HCT116 (cell line): ENCODE results near the gene ELOB. TPM values are rescaled to one million over a fixed set of nuclear protein-coding genes. Genes with fewer than 3 reads are reported as not detected.

ENCODE experiments used
- ATAC-seq: fragments of 200-7000 bp; cut with Tn5 transposase; 2 replicates; pipeline ENCODE4 v1.9.1; 2020; ENCODE audit warnings: mild to moderate bottlenecking, moderate library complexity
- BruUV-seq: library from RNA; stranded (reverse); fragments of 400-500 nt; replicated peaks from 2 replicates; lab custom pipeline; 2021; lab: Mats Ljungman, UMichigan
- CTCF ChIA-PET: fragments of 300-600 bp; sonication (Branson Sonifier 250); formaldehyde crosslinking; loops from one replicate; lab custom pipeline; 2021; ENCODE audit warnings: antibody characterized with exemption; lab: Charles Lee
- POLR2A ChIA-PET: fragments of 300-600, 350-600 bp; sonication (Branson Sonifier 250); formaldehyde crosslinking; loops from one replicate; lab custom pipeline; 2021; ENCODE audit warnings: antibody characterized with exemption; lab: Charles Lee
- RAD21 ChIA-PET, 2 experiments: fragments of 300-600 bp; sonication (Branson Sonifier 250); formaldehyde crosslinking; loops; one replicate each; lab custom pipeline; 2023; ENCODE audit warnings: low total read pairs in 2 of 2; ENCODE audit not compliant: uncharacterized antibody in 2 of 2, unreplicated experiment in 2 of 2, low non-redundant PET in 1 of 2; lab: Charles Lee
- DNase-seq: peaks from one replicate; pipeline ENCODE4 v3.0.0-alpha.2; 2010; ENCODE audit warnings: low read depth, low spot score
- H2AFZ ChIP-seq: fragments of 200-600 bp; shearing (Covaris generic), sonication (generic); 2 replicates; pipeline ENCODE4 v1.6.1; 2017; ENCODE audit warnings: low read depth, mixed run types, mixed read lengths, antibody characterized with exemption, low read length; ENCODE audit not compliant: poor library complexity, severe bottlenecking
- H3K27ac ChIP-seq: 2 replicates; pipeline ENCODE4 v1.5.1; 2012; ENCODE audit warnings: low read depth, low read length
- H3K27me3 ChIP-seq: fragments of 200-600 bp; sonication (generic); 2 replicates; pipeline ENCODE4 v1.6.1; 2016; ENCODE audit warnings: mixed run types, low read length, mixed read lengths; ENCODE audit not compliant: insufficient read depth
- H3K36me3 ChIP-seq, 2 experiments: fragments of 200-500 bp in 1 of 2; fragments of 200-600 bp in 1 of 2; sonication (Bioruptor generic) in 1 of 2; sonication (generic) in 1 of 2; 2 replicates each; pipeline versions ENCODE4 v1.5.1 to v1.6.1; 2014 to 2016; ENCODE audit warnings: low read length in 2 of 2, inconsistent platforms in 1 of 2, mixed read lengths in 1 of 2, mixed run types in 1 of 2; ENCODE audit not compliant: insufficient read depth in 2 of 2, control insufficient read depth in 1 of 2
- H3K4me1 ChIP-seq, 2 experiments: fragments of 200-600 bp in 1 of 2; sonication (generic) in 1 of 2; 2 replicates each; pipeline versions ENCODE4 v1.5.1 to v1.6.1; 2012 to 2017; ENCODE audit warnings: low read length in 2 of 2, inconsistent platforms in 1 of 2, mild to moderate bottlenecking in 1 of 2, mixed read lengths in 1 of 2, mixed run types in 1 of 2, moderate library complexity in 1 of 2; ENCODE audit not compliant: insufficient read depth in 2 of 2, control insufficient read depth in 1 of 2
- H3K4me2 ChIP-seq: fragments of 200-600 bp; sonication (generic); 2 replicates; pipeline ENCODE4 v1.6.1; 2017; ENCODE audit warnings: mixed run types, low read length, mixed read lengths
- H3K4me3 ChIP-seq, 2 experiments: fragments of 200-600 bp in 1 of 2; sonication (generic) in 1 of 2; replicated peaks in 1 of 2; 2 replicates each; pipeline ENCODE4 v1.5.1; 2011 to 2016; ENCODE audit warnings: low read length in 2 of 2, control low read depth in 1 of 2, low read depth in 1 of 2, mild to moderate bottlenecking in 1 of 2, mixed read lengths in 1 of 2, mixed run types in 1 of 2
- H3K79me2 ChIP-seq: fragments of 200-600 bp; sonication (generic); 2 replicates; pipeline ENCODE4 v1.6.1; 2017; ENCODE audit warnings: mild to moderate bottlenecking, mixed run types, low read length, moderate library complexity, mixed read lengths; ENCODE audit not compliant: insufficient read depth
- H3K9ac ChIP-seq: fragments of 200-600 bp; sonication (generic); 2 replicates; pipeline ENCODE4 v1.6.1; 2016; ENCODE audit warnings: low read length, mixed read lengths
- H3K9me2 ChIP-seq: fragments of 200-600 bp; sonication (generic), shearing (Covaris generic); 2 replicates; pipeline ENCODE4 v1.6.1; 2017; ENCODE audit warnings: mixed run types, mild to moderate bottlenecking, moderate library complexity; ENCODE audit not compliant: insufficient read depth
- H3K9me3 ChIP-seq, 2 experiments: fragments of 200-500 bp in 1 of 2; fragments of 200-600 bp in 1 of 2; sonication (Bioruptor generic) in 1 of 2; sonication (generic) in 1 of 2; 2 replicates each; pipeline ENCODE4 v1.6.1; 2014 to 2017; ENCODE audit warnings: low read length in 2 of 2, mixed read lengths in 2 of 2, inconsistent platforms in 1 of 2, low read depth in 1 of 2, mild to moderate bottlenecking in 1 of 2, mixed run types in 1 of 2, moderate library complexity in 1 of 2; ENCODE audit not compliant: control insufficient read depth in 1 of 2, insufficient read depth in 1 of 2
- H4K20me1 ChIP-seq: fragments of 200-600 bp; sonication (generic), shearing (Covaris generic); 2 replicates; pipeline ENCODE4 v1.6.1; 2017; ENCODE audit warnings: mixed run types, mild to moderate bottlenecking, moderate library complexity; ENCODE audit not compliant: insufficient read depth
- CEBPB ChIP-seq: IDR thresholded peaks from 2 replicates; pipeline ENCODE4 v1.6.1; 2012; ENCODE audit warnings: low read depth
- CTCF ChIP-seq, 3 experiments: fragments of 200-600 bp in 1 of 3; sonication (generic) in 1 of 3; IDR thresholded peaks in 2 of 3; conservative IDR thresholded peaks in 1 of 3; 2 replicates each; pipeline ENCODE4 v1.5.1; 2012 to 2017; ENCODE audit warnings: low read depth in 2 of 3, low read length in 2 of 3, antibody characterized with exemption in 1 of 3, borderline replicate concordance in 1 of 3, control low read depth in 1 of 3, mild to moderate bottlenecking in 1 of 3, mixed read lengths in 1 of 3, mixed run types in 1 of 3, moderate library complexity in 1 of 3; ENCODE audit not compliant: insufficient read depth in 1 of 3
- POLR2A ChIP-seq: IDR thresholded peaks from 2 replicates; pipeline ENCODE4 v1.7.0; 2011; ENCODE audit warnings: borderline replicate concordance; ENCODE audit not compliant: insufficient read depth, insufficient read length; ENCODE audit errors: extremely low read depth
- POLR2AphosphoS5 ChIP-seq: IDR thresholded peaks from 2 replicates; pipeline ENCODE4 v1.6.1; 2011; ENCODE audit warnings: mild to moderate bottlenecking, low read depth, low read length, moderate library complexity
- SIN3A ChIP-seq: IDR thresholded peaks from 2 replicates; pipeline ENCODE4 v1.6.1; 2012; ENCODE audit warnings: low read depth
- YY1 ChIP-seq: IDR thresholded peaks from 2 replicates; pipeline ENCODE4 v1.6.1; 2011; ENCODE audit warnings: low read length, low read depth, moderate library complexity, mild to moderate bottlenecking; ENCODE audit not compliant: insufficient replicate concordance; ENCODE audit errors: extremely low read depth
- intact Hi-C: fragments of 100-400 bp; cut with micrococcal nuclease; formaldehyde crosslinking; loops from 2 replicates; pipeline ENCODE4 v1.10.0; 2022
- total RNA-seq: library from RNA; stranded (reverse); gene quantifications from one replicate; pipeline ENCODE4 v1.2.1, GENCODE V29; 2021; ENCODE audit not compliant: unreplicated experiment

Gene ELOB
- total RNA-seq, 1 experiment from 2014 or later = 239 TPM

GRCh38 chr16:2771496-2772402 lies 5.3 kb downstream of the ELOB start:
- DNase-seq (no peak), ATAC-seq (no peak)
- H4K20me1 ChIP-seq = peaks cover 11% of the 10 kb centered on the region; the same call in 1 of the 2 replicates
- POLR2A ChIA-PET = interaction anchor here (0.8 to 1.0 kb wide), 2 partner anchors 19 to 21 kb away, joined by 3 to 4 read pairs; partner anchors contain the start of gene SRRM2
- intact Hi-C loops = no loop called here
- no peaks in the 10 kb centered on the region for H3K27me3 ChIP-seq
- no peak overlapping the region for H2AFZ ChIP-seq
- TF ChIP-seq POLR2A (no peak), CEBPB (no peak), POLR2AphosphoS5 (peak; percentile 27)
- H3K4me1 ChIP-seq = peaks cover 5 to 57% of the 10 kb centered on the region in 2 experiments; a peak in 3 of 4 replicates
- RAD21 ChIA-PET = no interaction called here
- H3K9me3 ChIP-seq = no peaks in the 10 kb centered on the region
- peaks cover 35 to 71% of the 10 kb centered on the region in 2 experiments for H3K36me3 ChIP-seq
- H3K9ac ChIP-seq = no peak overlapping the region
- no TSS peak for BruUV-seq
- CTCF ChIA-PET = no interaction called here
- no peak overlapping the region for H3K4me2 ChIP-seq
- H3K9me2 ChIP-seq = no peaks in the 10 kb centered on the region
- H3K4me3 ChIP-seq = no peak overlapping the region
- H3K79me2 ChIP-seq = peaks cover 89% of the 10 kb centered on the region
- H3K27ac ChIP-seq = peak overlapping the region; percentile 20; the same call in 1 of the 2 replicates

- ChIA-PET CTCF (no interaction called here), RAD21 (no interaction called here), POLR2A (interaction anchor here (0.6 kb wide), 1 partner anchor 18 kb away, joined by 3 read pairs; the partner anchor contains the start of gene SRRM2)
- H3K9me3 ChIP-seq = no peaks in the 10 kb centered on the region
- H4K20me1 ChIP-seq = peaks cover 15% of the 10 kb centered on the region; the same call in 1 of the 2 replicates
- intact Hi-C loops = no loop called here
- no peaks in the 10 kb centered on the region for H3K27me3 ChIP-seq
- H3K4me3 ChIP-seq = no peak overlapping the region
- DNase-seq (no peak), ATAC-seq (peak; percentile 43)
- H3K27ac ChIP-seq = no peak overlapping the region; the same call in 1 of the 2 replicates
- H3K4me2 ChIP-seq = no peak overlapping the region
- H2AFZ ChIP-seq = no peak overlapping the region
- peaks cover 89% of the 10 kb centered on the region for H3K79me2 ChIP-seq
- peaks cover 37 to 82% of the 10 kb centered on the region in 2 experiments for H3K36me3 ChIP-seq
- peaks cover 0 to 47% of the 10 kb centered on the region in 2 experiments; a peak in 2 of 4 replicates for H3K4me1 ChIP-seq
- no peak for TF ChIP-seq YY1
- peak; percentile 9; the same call in 1 of the 2 replicates for TF ChIP-seq POLR2AphosphoS5
- peak in 2 of 3 experiments; percentile 28 to 36; a peak in 3 of 6 replicates for TF ChIP-seq CTCF (IDR thresholded peaks at IDR 0.05 in 2 of 3, conservative IDR thresholded peaks at IDR 0.05 in 1 of 3; ENCODE audit: borderline replicate concordance in 1 of 3, insufficient read depth in 1 of 3, low read depth in 2 of 3, low read length in 2 of 3)
- TF ChIP-seq SIN3A = no peak
- 0 out of 2 replicates have a peak overlapping the region, but pooled peaks have one; percentile 1 for H3K9ac ChIP-seq
- TSS peak; percentile 0 for BruUV-seq
- no peaks in the 10 kb centered on the region for H3K9me2 ChIP-seq
Observed at GRCh38 chr16:2770057-2770951, 6.8 kb downstream of the ELOB start.
